GM21381 (cell line): ENCODE measurements around the gene KRTAP10-8.
"Not testable (repeated sequence)": the region's sequence is repeated elsewhere in the genome, so short reads cannot be mapped to it uniquely, and the experiment has no call there.

Experiments used
- ATAC-seq: cut with Tn5 transposase; IDR thresholded peaks from one replicate; pipeline ENCODE4 v1.9.1; 2021; ENCODE audit warnings: mild to moderate bottlenecking, moderate library complexity; ENCODE audit not compliant: unreplicated experiment

Gene KRTAP10-8

GRCh38 chr21:44612029-44612486, at the start of gene KRTAP10-8:
Gene KRTAP10-8 (plus strand): TSS chr21:44612079. CDS start chr21:44612101, 22 bp downstream.
- no peak for ATAC-seq

GRCh38 chr21:44564099-44564498, 47.8 kb upstream of the KRTAP10-8 start:
- ATAC-seq, result no peak

- no peak for ATAC-seq
These were observed 46.8 kb upstream of the KRTAP10-8 start for GRCh38 chr21:44564886-44565598.

- ATAC-seq, result no peak
These were observed 45.5 kb upstream of the KRTAP10-8 start for GRCh38 chr21:44566403-44566802.

- ATAC-seq, result no peak
These were observed 44.3 kb upstream of the KRTAP10-8 start for GRCh38 chr21:44567481-44568171.

GRCh38 chr21:44568261-44568660, 43.6 kb upstream of the KRTAP10-8 start:
- ATAC-seq, result no peak

- no peak for ATAC-seq
These were observed 43.0 kb upstream of the KRTAP10-8 start for GRCh38 chr21:44568667-44569556.

- ATAC-seq, result no peak
These were observed 41.9 kb upstream of the KRTAP10-8 start for GRCh38 chr21:44569861-44570517.

GRCh38 chr21:44571296-44571695, 40.6 kb upstream of the KRTAP10-8 start:
- no peak for ATAC-seq

- no peak for ATAC-seq
These were observed 39.8 kb upstream of the KRTAP10-8 start for GRCh38 chr21:44571844-44572782.

GRCh38 chr21:44572959-44573583, 38.8 kb upstream of the KRTAP10-8 start:
- no peak for ATAC-seq

GRCh38 chr21:44573630-44574456, 38.0 kb upstream of the KRTAP10-8 start, which contains the start of gene KRTAP10-4:
Gene KRTAP10-4 (plus strand): TSS chr21:44573729. CDS start chr21:44573759, 30 bp downstream.
- ATAC-seq, result not testable (repeated sequence)

GRCh38 chr21:44574457-44575306, 37.2 kb upstream of the KRTAP10-8 start:
- no peak for ATAC-seq

- no peak for ATAC-seq
These were observed 36.4 kb upstream of the KRTAP10-8 start for GRCh38 chr21:44575307-44576024.

- no peak for ATAC-seq
These were observed 35.9 kb upstream of the KRTAP10-8 start for GRCh38 chr21:44576025-44576420.

- ATAC-seq, result no peak
These were observed 33.4 kb upstream of the KRTAP10-8 start for GRCh38 chr21:44578371-44579055.
